Muscle layer of duodenum (tissue), 2 donors: ENCODE results near the gene TUT4.

Experiments
- H3K27ac ChIP-seq: one replicate; pipeline ENCODE4 v1.7.0; 2013; ENCODE audit warnings: mild to moderate bottlenecking, low read length
- H3K27me3 ChIP-seq: one replicate; pipeline ENCODE4 v1.7.0; 2013; ENCODE audit warnings: low read depth, mild to moderate bottlenecking, control low read depth, low read length
- H3K36me3 ChIP-seq, 2 donors: one replicate each; pipeline ENCODE4 v1.7.0; 2013; ENCODE audit warnings: low read length in 2 of 2, control low read depth in 1 of 2, mild to moderate bottlenecking in 1 of 2; ENCODE audit not compliant: insufficient read depth in 2 of 2, control insufficient read depth in 1 of 2
- H3K4me1 ChIP-seq, 2 donors: one replicate each; pipeline ENCODE4 v1.7.0; 2013; ENCODE audit warnings: low read length in 2 of 2, mild to moderate bottlenecking in 2 of 2, control low read depth in 1 of 2, moderate library complexity in 1 of 2; ENCODE audit not compliant: insufficient read depth in 2 of 2, control insufficient read depth in 1 of 2
- H3K4me3 ChIP-seq, 2 donors: one replicate each; pipeline ENCODE4 v1.7.0; 2013; ENCODE audit warnings: low read length in 2 of 2, low read depth in 1 of 2, mild to moderate bottlenecking in 1 of 2
- H3K9me3 ChIP-seq, 2 donors: one replicate each; pipeline ENCODE4 v1.7.0; 2013; ENCODE audit warnings: low read length in 2 of 2, control low read depth in 1 of 2, mild to moderate bottlenecking in 1 of 2; ENCODE audit not compliant: control insufficient read depth in 1 of 2
- donor health status: healthy.

TUT4 gene

DNA sequence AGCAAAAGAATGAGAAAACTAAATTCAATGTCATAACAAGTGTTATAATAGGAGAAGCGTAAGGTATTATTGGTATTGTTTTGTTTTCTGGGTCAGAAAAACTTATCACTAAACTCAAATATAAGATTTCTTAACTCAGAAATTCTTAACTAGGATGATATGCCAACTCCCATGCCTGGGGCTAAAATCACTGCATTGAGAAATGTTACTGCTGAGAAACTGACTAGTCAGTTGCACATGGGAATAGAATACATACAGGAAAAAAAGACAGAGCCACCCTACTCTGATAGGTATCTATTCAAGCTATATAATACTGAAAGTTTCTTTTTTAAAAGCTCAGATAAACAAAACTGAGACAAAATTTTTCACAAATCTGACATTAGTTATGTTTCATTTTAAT, 92.2 kb downstream of the TUT4 start:
- Histone ChIP-seq H3K4me3 (no peak overlapping the region), H3K27ac (no peak overlapping the region), H3K4me1 (no peaks in the 10 kb centered on the region), H3K27me3 (no peaks in the 10 kb centered on the region), H3K36me3 (peaks cover 0 to 6% of the 10 kb centered on the region in 2 donors), H3K9me3 (no peaks in the 10 kb centered on the region)

DNA sequence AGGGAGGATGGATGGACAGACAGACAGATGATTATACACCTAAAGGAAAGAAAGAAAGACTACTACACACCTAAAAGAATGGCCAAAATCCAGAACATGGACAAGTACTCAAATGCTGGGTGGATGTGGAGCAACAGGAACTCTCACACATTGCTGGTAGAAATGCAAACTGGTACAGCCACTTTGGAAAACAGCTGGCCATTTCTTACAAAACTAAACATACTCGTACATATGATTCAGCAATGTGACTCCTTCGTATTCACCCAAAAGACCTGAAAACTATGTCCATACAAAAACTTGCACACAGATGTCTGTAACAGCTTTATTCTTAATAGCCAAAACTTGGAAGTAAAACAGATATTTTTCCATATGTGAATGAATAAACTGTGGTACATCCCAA, 97.2 kb downstream of the TUT4 start:
- H3K36me3 ChIP-seq, result peaks cover 6 to 7% of the 10 kb centered on the region in 2 donors
- H3K4me3 ChIP-seq, result no peak overlapping the region
- H3K9me3 ChIP-seq, result no peaks in the 10 kb centered on the region
- H3K27me3 ChIP-seq, result no peaks in the 10 kb centered on the region
- no peak overlapping the region for H3K27ac ChIP-seq
- no peaks in the 10 kb centered on the region for H3K4me1 ChIP-seq

DNA sequence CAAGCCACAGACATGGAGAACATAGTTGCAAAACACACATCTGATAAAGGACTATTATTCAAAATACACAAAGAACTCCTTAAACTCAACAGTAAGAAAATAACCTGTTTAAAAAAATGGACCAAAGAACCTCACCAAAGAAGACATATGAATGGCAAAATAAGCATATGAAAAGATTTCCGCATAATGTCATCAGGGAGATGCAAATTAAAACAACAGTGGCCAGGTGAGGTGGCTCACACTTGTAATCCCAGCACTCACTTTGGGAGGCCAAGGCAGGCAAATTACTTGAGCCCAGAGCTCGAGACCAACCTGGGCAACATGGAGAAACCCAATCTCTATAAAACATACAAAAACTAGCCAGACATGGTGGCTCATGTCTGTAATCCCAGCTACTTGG, 98.1 kb downstream of the TUT4 start:
- Histone ChIP-seq H3K27ac (no peak overlapping the region), H3K9me3 (no peaks in the 10 kb centered on the region), H3K27me3 (no peaks in the 10 kb centered on the region), H3K36me3 (peaks cover 6 to 7% of the 10 kb centered on the region in 2 donors), H3K4me3 (no peak overlapping the region), H3K4me1 (no peaks in the 10 kb centered on the region)

DNA sequence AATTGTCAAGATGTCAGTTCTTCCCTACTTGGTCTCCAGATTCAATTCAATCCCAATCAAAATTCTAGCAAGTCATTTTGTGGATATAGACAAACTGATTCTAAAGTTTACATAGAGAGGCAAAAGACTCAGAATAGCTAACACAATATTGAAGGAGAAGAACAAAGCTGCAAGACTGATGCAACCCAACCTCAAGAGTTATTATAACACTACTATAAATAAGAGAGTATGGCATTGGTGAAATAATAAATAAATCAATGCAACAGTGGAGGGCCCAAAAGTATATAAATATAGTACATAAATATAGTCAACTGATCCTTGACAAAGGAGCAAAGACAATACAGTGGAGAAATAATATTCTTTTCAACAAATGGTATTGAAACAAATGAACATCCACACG, 98.8 kb downstream of the TUT4 start:
- H3K4me3 ChIP-seq, result no peak overlapping the region
- no peaks in the 10 kb centered on the region for H3K9me3 ChIP-seq
- peaks cover 6 to 7% of the 10 kb centered on the region in 2 donors for H3K36me3 ChIP-seq
- no peak overlapping the region for H3K27ac ChIP-seq
- no peaks in the 10 kb centered on the region for H3K27me3 ChIP-seq
- H3K4me1 ChIP-seq, result no peaks in the 10 kb centered on the region

DNA sequence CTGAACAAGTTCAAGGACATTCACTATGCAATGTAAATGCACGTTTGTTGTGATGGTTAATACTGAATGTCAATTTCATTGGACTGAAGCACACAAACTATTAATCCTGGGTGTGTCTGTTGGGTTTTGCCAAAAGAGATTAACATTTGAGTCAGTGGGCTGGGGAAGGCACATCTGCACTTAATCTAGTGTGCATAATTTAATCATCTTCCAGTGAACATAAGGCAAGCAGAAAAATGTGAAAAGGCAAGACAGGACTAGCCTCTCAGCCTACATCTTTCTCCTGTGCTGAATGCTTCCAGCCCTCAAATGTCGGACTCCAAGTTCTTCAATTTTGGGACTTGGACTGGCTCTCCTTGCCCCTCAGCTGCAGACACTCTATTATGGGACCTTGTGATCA, 108.4 kb downstream of the TUT4 start:
- Histone ChIP-seq H3K4me1 (no peaks in the 10 kb centered on the region), H3K4me3 (no peak overlapping the region), H3K27me3 (no peaks in the 10 kb centered on the region), H3K9me3 (no peaks in the 10 kb centered on the region), H3K36me3 (peaks cover 18 to 41% of the 10 kb centered on the region in 2 donors), H3K27ac (no peak overlapping the region)

DNA sequence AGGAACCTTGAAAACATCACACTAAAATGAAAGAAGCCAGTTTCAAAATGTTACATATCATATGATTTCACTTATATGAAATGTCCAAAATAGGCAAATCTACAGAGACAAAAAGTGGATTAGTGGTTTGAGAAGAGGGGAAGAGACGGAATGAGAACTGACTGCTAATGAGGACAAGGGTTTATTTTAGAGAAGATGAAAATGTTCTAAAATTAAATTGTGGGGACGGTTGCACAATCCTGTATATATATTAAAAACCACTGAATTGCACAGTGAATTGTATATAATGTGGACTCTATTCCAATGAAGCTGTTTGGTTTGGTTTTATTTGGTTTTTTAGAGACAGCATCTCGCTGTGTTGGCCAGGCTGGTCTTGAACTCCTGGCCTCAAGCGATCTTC, 112.9 kb downstream of the TUT4 start:
- no peaks in the 10 kb centered on the region for H3K4me1 ChIP-seq
- H3K4me3 ChIP-seq, result no peak overlapping the region
- no peak overlapping the region for H3K27ac ChIP-seq
- no peaks in the 10 kb centered on the region for H3K27me3 ChIP-seq
- no peaks in the 10 kb centered on the region for H3K9me3 ChIP-seq
- peaks cover 25 to 41% of the 10 kb centered on the region in 2 donors for H3K36me3 ChIP-seq

DNA sequence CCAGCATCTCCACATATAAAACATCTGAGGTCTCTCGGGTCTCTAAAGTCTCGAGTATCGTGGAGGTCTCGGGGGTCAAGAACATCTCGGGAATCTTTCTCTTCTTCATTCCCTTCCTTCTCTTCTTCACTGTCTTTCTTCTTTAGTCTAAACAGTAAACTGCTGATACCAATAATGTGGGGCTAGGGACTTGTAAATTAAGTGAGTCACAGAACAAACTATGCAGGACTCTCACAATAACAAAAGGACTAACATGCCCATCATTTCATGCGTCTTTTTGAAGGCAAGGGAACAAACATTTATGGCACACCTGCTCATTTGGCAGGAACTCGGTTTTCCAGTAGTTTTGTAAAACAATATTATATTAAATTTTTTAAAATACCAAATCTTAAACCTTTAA, 116.1 kb downstream of the TUT4 start:
- Histone ChIP-seq H3K4me1 (no peaks in the 10 kb centered on the region), H3K27ac (no peak overlapping the region), H3K9me3 (no peaks in the 10 kb centered on the region), H3K4me3 (no peak overlapping the region), H3K36me3 (peaks cover 24 to 50% of the 10 kb centered on the region in 2 donors), H3K27me3 (no peaks in the 10 kb centered on the region)

DNA sequence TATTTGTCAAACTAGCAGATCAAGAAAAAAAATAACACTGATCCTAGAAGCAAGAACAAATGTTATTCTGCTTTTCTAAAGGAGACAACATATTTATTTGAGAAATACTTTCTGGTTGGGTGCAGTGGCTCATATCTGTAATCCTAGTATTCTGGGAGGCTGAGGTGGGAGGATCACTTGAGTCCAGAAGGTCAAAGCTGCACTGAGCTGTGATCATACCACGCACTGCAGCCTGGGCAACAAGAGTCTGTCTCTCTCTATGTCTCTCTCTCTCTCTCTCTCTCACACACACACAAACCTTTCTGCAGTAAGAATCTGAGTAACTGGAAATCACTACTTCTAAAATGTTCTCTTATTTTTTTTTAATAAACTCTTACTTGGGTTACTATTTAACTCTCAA, 117.2 kb downstream of the TUT4 start:
- Histone ChIP-seq H3K36me3 (peaks cover 30 to 56% of the 10 kb centered on the region in 2 donors), H3K27ac (no peak overlapping the region), H3K4me1 (no peaks in the 10 kb centered on the region), H3K4me3 (no peak overlapping the region), H3K27me3 (no peaks in the 10 kb centered on the region), H3K9me3 (no peaks in the 10 kb centered on the region)

DNA sequence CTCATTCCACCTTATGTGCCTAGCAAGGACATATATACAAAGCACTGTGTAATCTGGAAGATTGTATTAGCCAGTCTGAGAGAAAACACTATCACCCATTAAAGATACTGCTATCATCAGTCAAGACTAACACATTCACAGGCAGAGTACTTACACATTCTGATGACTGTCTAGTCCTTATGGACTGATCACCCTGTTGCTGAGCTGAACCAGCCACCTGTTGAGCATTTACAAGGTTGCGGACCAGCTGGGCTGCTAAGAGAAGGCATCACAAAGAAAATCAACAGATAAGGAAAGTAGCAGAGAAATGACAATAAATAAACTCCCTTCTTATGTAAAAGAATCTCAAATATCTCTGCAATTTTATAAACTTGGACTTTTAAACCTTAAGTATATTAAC, 117.7 kb downstream of the TUT4 start:
- no peak overlapping the region for H3K4me3 ChIP-seq
- H3K4me1 ChIP-seq, result no peaks in the 10 kb centered on the region
- H3K27ac ChIP-seq, result no peak overlapping the region
- H3K9me3 ChIP-seq, result no peaks in the 10 kb centered on the region
- peaks cover 31 to 60% of the 10 kb centered on the region in 2 donors for H3K36me3 ChIP-seq
- no peaks in the 10 kb centered on the region for H3K27me3 ChIP-seq

DNA sequence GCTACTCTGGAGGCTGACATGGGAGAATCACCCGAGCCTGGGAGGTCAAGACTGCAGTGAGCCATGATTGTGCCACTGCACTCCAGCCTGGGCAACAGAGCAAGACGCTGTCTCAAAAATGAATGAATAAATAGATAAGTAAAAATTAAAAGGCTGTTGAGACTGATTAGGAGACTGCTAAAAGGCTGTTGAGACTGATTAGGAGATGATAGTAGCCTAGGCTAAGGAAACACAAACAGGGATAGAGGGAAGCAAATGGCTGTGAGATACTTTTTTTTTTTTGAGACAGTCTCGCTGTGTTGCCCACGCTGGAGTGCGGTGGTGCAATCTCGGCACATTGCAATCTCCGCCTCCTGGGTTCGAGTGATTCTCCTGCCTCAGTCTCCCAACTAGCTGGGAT, 120.1 kb downstream of the TUT4 start:
- no peak overlapping the region for H3K27ac ChIP-seq
- H3K27me3 ChIP-seq, result no peaks in the 10 kb centered on the region
- no peaks in the 10 kb centered on the region for H3K9me3 ChIP-seq
- no peaks in the 10 kb centered on the region for H3K4me1 ChIP-seq
- H3K36me3 ChIP-seq, result peaks cover 20 to 61% of the 10 kb centered on the region in 2 donors
- no peak overlapping the region for H3K4me3 ChIP-seq

DNA sequence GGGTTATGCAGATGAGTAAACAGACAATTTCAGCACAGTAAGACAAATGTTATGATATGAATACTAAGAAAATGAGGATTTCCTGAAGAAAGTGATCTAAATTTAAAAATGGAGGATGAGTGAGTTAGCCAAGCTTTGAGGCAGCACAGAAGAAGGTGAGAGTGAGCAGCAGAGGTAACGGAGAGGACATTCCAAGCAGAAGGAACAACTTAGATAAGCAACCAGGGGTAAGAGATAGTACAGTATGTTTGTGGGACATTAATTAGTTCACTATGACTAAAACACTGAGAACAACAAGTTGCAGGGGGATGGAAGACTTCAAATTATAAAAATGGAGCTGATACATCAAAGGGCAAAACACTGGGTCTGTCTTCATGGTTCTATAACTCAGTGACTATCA, 125.7 kb downstream of the TUT4 start:
- no peak overlapping the region for H3K27ac ChIP-seq
- no peaks in the 10 kb centered on the region for H3K4me1 ChIP-seq
- H3K9me3 ChIP-seq, result no peaks in the 10 kb centered on the region
- H3K27me3 ChIP-seq, result no peaks in the 10 kb centered on the region
- H3K4me3 ChIP-seq, result no peak overlapping the region
- peaks cover 11 to 50% of the 10 kb centered on the region in 2 donors for H3K36me3 ChIP-seq

DNA sequence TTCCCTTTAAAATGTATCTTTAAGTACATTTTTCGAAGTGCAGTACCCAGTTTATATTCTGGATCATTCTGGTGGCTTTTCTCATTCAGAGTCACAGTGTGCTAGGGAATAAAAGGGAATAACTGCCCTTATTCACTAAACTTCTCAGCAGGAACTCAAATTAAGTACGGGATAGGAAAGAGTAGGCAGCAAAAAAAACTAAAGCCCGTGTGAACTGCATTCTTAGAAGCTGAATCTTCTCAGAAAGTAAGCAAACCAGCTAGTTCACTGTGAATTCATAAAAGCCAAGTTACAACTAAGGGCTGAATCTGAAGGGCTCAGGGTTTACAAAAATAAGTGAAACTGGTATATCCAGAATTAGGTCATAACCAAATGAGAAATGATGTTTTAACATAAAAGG, 126.5 kb downstream of the TUT4 start:
- Histone ChIP-seq H3K27me3 (no peaks in the 10 kb centered on the region), H3K27ac (no peak overlapping the region), H3K4me3 (no peak overlapping the region), H3K36me3 (peaks cover 11 to 51% of the 10 kb centered on the region in 2 donors), H3K4me1 (no peaks in the 10 kb centered on the region), H3K9me3 (no peaks in the 10 kb centered on the region)
